A549 (cell line): ENCODE results near the gene LCN1.

Experiments
- CEBPB ChIP-seq, 2 experiments: fragments of >200 bp in 1 of 2; sonication (Bioruptor Twin) in 1 of 2; formaldehyde crosslinking in 1 of 2; IDR thresholded peaks; 2 replicates each; pipeline ENCODE4 v1.6.1; 2012 to 2016
- CHD2 ChIP-seq: fragments of 150-350 bp; IDR thresholded peaks from 2 replicates; pipeline ENCODE4 v1.6.1; 2014; ENCODE audit warnings: low read length; ENCODE audit not compliant: partially characterized antibody
- CHD4 ChIP-seq: fragments of 200-600 bp; sonication (generic); IDR thresholded peaks from 2 replicates; pipeline ENCODE4 v1.6.1; 2016; ENCODE audit warnings: antibody characterized with exemption, mild to moderate bottlenecking, borderline replicate concordance
- EP300 ChIP-seq, 2 experiments: fragments of >200 bp; sonication (Bioruptor Twin); formaldehyde crosslinking; IDR thresholded peaks; 2 replicates in 1 of 2; 3 replicates in 1 of 2; pipeline ENCODE4 v1.6.1; 2016 to 2017
- HOXB5 ChIP-seq: fragments of 250-450 bp; sonication (Bioruptor Pico); IDR thresholded peaks from 2 replicates; pipeline ENCODE4 v1.5.0; 2020; ENCODE audit warnings: mild to moderate bottlenecking, moderate library complexity
- MAX ChIP-seq: IDR thresholded peaks from 2 replicates; pipeline ENCODE4 v1.6.1; 2012
- NR3C1 ChIP-seq: fragments of >200 bp; sonication (Bioruptor Twin); formaldehyde crosslinking; IDR thresholded peaks from 3 replicates; pipeline ENCODE4 v1.6.1; 2017
- POLR2A ChIP-seq: IDR thresholded peaks from 2 replicates; pipeline ENCODE4 v1.6.1; 2012; ENCODE audit warnings: mild to moderate bottlenecking, low read length
- TF ChIP-seq, protein P1 (sequence below): fragments of >200 bp; sonication (Bioruptor Twin); formaldehyde crosslinking; IDR thresholded peaks from 3 replicates; pipeline ENCODE4 v1.6.1; 2016
- TF ChIP-seq, protein P2 (sequence below): fragments of >200 bp; sonication (Bioruptor Twin); formaldehyde crosslinking; IDR thresholded peaks from 3 replicates; pipeline ENCODE4 v1.5.1; 2016

GRCh38 chr9:135505406-135506187 is 15.6 kb upstream of the LCN1 start:
- TF ChIP-seq, protein P1, sequence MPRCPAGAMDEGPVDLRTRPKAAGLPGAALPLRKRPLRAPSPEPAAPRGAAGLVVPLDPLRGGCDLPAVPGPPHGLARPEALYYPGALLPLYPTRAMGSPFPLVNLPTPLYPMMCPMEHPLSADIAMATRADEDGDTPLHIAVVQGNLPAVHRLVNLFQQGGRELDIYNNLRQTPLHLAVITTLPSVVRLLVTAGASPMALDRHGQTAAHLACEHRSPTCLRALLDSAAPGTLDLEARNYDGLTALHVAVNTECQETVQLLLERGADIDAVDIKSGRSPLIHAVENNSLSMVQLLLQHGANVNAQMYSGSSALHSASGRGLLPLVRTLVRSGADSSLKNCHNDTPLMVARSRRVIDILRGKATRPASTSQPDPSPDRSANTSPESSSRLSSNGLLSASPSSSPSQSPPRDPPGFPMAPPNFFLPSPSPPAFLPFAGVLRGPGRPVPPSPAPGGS, result no peak
- TF ChIP-seq, protein P2, sequence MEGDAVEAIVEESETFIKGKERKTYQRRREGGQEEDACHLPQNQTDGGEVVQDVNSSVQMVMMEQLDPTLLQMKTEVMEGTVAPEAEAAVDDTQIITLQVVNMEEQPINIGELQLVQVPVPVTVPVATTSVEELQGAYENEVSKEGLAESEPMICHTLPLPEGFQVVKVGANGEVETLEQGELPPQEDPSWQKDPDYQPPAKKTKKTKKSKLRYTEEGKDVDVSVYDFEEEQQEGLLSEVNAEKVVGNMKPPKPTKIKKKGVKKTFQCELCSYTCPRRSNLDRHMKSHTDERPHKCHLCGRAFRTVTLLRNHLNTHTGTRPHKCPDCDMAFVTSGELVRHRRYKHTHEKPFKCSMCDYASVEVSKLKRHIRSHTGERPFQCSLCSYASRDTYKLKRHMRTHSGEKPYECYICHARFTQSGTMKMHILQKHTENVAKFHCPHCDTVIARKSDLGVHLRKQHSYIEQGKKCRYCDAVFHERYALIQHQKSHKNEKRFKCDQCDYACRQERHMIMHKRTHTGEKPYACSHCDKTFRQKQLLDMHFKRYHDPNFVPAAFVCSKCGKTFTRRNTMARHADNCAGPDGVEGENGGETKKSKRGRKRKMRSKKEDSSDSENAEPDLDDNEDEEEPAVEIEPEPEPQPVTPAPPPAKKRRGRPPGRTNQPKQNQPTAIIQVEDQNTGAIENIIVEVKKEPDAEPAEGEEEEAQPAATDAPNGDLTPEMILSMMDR, result no peak
- TF ChIP-seq EP300 (IDR thresholded peaks at IDR 0.05) (no peak), NR3C1 (no peak), POLR2A (no peak), HOXB5 (no peak), CHD2 (no peak), CEBPB (IDR thresholded peaks at IDR 0.05) (no peak), CHD4 (no peak), MAX (no peak)
